NCI-H2196 (cell line): Measurements from ENCODE around the gene DTYMK.

Source experiments
- DNase-seq: peaks from one replicate; lab custom pipeline; 2025; ENCODE audit not compliant: unreplicated experiment; lab: John Stamatoyannopoulos, UW

Gene DTYMK

DNA sequence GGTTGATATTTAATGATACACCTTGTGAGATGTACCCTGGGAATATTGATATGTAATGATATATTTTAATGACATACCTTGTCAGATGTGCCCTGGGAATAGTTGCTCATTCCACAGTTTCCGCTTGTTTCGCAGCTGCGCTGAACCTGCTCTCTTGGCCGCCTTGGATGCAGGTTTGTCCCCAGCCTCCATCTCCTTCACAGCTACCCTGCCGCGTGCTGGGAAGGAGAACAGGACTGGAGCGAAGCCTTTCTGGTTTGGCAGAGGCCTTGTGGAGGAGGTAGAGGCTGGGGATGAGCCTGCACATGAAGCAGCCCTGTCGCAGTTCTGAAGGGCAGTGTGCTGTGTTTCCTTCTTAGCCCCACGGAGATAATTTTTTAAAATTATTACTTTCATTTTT, 34.5 kb downstream of the DTYMK start:
- DNase-seq = no peak

DNA sequence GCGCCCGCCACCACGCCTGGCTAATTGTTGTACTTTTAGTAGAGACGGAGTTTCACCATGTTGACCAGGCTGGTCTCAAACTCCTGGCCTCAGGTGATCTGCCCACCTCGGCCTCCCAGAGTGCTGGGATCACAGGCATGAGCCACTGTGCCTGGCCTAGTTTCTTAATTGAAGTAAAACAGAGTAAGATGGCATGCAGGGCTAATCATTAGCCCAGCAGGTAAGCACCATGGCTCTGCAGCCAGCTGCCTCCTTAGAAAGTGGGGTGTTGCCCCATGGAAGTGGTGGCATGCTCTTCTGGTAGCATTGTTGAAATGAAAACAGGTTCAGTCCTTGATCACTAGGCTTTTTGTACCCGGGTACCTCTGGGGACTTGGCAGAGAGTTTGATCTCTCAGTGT, 36.7 kb downstream of the DTYMK start:
- no peak for DNase-seq

DNA sequence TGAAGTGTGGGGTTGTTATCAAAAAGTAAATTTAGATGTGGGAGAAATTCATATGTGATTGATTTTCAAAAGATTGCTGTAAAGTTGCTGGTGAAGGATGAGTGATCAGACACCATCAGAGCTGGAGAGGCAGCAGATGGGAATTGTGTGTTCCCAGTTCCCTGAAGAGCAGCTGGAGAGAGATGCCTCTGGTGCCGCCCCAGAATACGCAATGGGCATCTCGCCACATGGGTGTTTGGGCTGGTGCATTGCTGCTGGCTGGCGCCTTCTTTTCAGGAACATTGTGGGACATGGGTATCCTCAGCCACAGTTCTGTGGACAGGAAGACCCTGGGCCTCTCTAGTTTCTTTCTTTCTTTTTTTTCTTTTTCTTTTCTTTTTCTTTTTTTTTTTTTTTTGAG, 37.2 kb downstream of the DTYMK start:
- no peak for DNase-seq

DNA sequence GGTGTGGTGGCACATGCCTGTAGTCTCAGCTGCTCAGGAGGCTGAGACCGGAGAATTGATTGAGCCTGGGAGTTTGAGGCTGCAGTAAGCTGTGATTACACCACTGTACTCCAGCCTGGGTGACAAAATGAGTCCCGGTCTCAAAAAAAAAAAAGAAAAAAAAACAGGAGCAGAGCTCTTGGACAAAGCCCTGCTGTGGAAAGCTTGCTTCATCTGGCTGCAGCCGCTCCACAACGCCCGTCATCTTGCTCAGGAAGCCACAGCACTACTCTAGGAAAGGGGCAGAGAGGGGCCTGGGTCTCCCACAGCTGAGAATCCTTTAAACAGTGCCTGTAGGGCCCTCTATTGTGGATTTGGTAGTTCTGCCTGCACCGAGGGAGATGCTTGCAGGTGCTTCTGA, 38.2 kb downstream of the DTYMK start:
- no peak for DNase-seq

DNA sequence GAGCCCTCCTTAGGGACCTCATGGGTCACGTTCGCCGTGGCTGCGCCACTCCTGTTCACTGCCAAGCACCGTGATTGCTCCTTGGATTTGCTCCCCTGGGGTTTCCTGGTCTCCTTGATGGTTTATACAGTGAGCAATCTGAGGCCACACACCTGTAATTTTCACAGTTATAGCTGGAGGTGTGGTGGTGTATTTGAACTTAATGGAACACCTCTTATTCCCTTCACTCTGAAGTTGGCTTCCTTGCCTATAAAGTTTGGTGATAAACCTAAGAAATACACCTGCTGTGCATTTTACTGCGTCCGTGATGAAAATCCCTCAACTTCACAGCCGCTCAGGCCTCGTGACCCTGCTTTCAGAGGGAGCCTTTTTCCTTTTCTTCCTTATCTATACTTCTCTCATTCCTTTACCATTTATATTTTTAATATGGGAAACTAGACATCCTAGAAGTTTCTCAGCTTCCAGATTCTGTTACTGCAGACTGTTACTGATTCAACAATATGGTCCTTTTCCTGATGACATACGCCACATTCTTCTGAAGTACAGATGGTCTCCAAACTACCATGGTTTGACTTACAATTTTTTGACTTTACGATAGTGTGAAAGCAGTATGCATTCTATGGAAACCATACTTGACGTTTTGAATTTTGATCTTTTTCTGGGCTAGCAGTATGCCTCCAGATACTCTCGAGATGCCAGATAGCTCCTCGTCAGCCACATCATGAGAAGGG, 40.5 kb downstream of the DTYMK start:
- no peak for DNase-seq

- DNase-seq = no peak
Observed at GRCh38 chr2:241645056-241645914, 41.3 kb downstream of the DTYMK start.

DNA sequence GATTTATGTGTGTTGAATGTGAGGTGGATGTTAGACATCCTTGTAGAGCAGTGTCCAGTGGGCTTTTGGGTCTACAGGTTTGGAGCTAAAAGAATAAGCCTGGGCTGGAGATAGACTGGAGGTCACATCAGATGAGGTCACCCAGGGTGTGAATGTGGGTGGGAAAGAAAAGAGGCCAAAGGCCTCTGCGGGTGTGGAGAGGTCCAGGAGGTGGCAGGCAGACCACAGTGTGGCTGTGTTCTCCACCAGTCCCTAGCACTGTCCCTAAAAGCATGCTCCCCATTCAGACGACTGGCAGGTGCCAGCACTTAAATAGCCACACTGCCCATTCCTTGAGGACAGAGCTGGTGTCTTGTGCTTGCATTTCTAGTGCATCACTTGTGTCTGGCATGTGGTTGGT, 45.0 kb downstream of the DTYMK start:
- no peak for DNase-seq

DNA sequence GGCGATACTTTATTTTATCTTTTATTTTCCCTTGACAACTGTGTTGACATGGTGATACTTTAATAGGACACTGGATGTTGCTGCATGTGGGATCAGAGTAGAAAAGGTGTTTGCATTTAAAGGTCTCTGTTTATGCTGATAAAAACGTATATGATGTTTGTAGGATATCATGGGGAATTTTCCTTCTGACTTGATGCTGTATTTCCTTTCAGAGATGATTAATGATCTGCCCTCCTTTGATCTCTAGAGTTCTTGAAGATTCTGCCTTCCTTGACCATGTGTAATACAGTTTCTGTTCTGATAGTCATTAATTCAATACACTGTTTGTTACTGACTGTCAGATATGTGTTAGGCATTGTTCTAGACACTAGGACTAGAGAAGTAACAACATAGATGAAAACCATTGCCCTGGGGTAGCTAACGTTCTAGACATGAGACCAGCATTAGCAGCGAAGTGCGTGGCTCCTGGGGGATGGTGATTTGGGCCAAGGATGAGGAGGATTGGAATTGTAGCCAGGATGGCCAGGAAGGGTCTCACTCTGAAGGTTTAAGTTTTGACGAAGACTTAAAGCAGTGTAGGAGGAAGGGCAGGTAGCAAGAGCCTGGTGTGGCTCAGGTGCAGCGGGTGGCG, 46.3 kb downstream of the DTYMK start:
- no peak for DNase-seq

DNA sequence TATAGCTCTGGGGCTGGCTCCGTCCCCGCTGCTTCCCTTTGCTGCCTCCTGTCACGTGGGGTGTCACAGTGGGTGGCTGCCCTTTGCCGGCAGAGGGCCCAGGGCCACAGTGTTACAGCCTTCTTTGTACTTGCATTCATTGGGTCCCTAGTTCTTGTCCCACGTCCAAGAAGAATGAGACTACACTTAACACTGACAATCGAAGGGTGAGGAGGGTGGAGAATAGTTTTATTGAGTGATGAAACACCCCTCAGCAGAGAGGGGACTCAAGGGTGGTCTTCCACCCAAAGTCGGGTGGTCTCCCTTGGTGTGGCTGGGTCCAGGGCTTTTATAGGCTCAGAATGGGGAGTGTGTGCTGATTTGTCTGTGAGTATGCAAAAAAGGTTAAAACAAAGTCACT, 47.2 kb downstream of the DTYMK start:
- no peak for DNase-seq

GRCh38 chr2:241638940-241639339, 47.7 kb downstream of the DTYMK start:
- DNase-seq = no peak

DNA sequence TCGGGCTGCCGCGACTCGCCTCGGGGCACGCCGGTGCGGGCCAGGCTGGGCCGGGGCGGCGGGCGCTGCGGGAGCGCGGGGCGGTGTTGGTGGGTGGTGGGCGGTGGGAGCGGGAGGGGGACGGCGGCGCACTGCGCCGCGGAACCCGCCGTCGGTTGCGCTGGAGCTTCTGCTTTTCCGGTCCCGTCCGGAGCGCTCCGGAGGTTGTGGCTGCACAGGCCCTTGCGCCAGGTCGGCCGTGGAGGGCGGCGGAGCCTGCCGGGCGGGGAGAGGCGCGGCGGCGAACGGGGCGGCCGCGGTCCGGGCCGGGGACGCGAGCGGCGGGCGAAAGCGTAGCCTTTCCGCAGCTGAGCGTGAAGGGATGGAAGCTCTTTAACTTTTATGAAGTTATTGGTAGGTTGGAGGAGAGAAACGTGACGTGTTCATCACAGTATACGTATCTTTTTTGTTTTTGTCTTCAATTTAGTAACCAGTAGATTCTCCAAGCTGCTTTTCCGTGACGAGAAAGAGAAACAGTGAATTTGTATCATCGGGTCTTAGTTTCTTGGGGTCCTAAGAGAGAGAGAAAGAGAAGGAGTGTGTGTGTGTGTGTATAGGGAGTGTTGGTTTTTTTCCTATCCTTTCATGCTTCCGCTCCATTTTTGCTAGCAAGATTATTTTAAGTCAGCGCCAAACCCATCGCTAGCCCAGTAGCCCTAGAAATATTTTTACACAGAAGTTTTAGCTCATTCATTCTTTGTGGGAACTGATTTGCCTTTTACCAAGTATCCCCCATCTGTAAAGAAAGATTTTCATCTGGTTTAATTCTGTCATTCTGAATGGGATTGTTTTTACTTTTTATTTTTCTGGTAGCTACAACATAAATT, 48.6 kb downstream of the DTYMK start:
- no peak for DNase-seq

DNA sequence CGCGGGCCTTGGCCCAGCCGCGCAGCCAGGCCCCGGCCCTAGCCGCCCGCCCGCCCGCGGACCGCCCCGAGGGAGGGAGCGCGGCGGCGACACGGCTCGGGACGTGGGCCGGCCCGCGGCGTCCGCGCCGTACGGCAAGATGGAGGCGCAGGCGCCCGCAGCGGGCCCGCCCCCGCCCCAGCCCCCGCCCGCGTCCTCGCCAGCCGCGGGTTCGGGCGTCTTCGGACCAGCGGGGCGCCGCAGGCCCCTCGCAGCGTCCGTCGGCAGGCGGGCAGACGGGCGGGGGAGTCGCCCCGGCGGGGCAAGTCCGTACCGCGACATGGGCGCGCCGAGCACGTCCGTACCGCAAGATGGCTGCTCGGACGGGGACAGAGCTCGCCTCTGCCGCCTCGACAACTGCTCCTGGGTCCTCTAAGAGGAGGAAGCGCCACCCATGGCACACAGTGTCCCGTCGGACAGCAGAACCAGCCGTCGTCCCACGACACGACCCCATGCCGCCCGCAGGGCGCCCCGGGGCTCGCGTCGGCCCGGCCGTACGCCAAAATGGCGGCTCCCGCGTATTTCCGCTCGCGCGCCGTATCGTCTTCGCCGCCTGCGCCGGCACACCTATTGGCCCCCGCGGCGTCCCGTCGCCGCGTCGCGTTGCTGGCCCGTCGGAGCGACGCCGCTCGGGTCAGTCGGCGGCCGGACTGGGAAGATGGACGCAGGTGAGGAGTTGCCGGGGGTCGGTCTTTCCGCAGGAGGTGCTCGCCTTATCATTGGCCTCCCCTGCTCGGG, 49.4 kb downstream of the DTYMK start, which contains the start of the genes ATG4B and THAP4:
TSS of gene ATG4B (plus strand) at position 676 of the 777 bp plus-strand sequence. CDS start at position 698, 22 bp downstream.
TSS of gene THAP4 (minus strand) at position 141 of the 777 bp plus-strand sequence. CDS start 141 bp downstream, outside the sequence.
- DNase-seq = peak; percentile 93

DNA sequence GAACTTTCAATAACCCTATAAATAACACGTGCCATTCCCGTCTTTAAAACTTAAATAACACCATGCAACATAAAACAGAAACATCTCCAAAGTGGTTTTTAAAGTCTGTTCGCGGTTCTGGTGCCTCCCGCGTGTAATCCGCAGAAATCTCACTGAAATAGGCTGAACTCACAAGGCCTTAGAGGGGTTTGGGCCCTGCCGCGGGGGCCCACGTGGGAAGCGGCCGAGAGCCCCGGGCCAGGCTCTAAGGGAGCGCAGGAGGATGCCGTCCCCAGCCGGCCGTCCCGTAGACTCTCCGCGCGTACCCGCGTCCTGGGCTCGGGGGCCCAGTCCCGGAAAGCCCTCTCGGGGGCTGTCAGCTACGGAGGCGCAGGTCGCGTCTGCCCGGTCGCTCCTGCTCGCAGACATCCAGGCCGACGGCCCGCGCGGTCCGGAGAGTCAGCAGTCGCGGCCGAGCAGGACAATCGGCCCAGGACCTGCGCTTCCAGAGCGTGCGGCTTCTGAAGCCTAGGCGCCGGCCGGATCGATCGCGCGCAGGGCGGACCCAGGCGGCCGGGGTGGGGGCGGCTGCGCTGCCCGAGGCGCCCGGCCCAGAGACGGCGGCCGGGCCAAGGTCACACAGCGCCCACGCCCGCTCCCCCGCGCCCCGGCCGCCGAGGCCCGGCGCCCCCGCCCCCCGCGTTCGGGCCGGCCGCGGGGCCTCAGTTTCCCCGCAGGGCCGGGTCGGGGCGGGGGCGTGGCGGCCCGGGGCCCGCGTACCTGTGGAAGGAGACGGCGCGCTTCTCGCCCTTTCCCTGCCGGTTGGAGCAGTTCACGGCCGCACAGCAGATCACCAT, 50.2 kb downstream of the DTYMK start:
- DNase-seq = peak; percentile 34

- no peak for DNase-seq
Observed at GRCh38 chr2:241635756-241636155, 50.9 kb downstream of the DTYMK start.

GRCh38 chr2:241633561-241633960, 53.1 kb downstream of the DTYMK start:
- no peak for DNase-seq

- no peak for DNase-seq
Observed at GRCh38 chr2:241632478-241633325, 53.9 kb downstream of the DTYMK start.

DNA sequence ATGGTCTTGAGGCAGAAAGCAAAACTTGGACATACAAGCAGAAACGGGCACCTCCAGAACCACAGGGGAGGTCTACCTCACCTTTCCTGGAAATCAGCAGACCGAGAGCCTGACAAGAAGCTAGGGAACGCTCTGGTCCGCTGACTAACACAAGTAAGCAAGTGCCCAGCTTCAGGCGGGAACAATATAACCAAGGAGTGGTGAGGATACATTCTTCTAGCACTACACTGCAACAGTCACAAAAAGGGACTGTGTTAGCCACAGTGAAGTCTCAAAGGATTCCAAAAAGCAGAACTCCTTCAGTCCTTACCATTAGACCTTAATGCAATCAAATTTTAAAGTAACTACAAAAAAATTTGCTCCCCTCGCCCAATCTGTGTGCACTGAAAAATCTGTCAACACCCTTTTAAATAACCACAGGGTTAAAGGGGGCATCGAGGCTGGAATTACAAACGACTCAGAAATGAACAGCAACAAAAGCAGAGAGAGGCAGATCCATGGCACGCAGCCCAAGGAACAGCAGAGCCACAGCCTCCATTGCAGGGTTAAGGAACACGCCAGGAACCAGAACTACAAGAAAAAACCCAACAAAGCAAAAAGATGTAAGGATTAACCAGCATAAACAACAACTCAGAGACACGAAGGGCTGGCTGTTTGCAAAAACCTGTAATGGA, 56.7 kb downstream of the DTYMK start:
- no peak for DNase-seq

DNA sequence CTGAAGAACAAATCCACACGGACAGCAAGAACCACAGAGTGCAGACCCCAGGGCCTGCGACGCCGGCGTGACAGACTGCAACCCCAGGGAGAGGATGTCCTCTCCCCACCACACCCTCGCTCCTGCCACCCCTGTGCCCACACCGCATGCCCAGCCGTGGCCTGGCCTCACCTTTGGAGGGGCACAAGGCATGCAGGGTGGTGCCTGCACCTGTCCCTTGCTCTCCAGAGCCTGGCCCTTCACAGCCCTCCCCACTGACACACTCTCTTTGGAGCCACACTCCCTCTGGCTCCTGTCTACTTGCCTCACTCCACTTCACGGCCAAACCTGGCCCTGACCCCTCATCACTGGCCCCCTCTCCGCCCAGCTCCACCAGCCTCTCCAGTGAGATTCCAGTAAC, 58.9 kb downstream of the DTYMK start:
- no peak for DNase-seq
